Ishikawa (cell line): ENCODE results near the gene PGAP6.

Experiments used
- CEBPB ChIP-seq: IDR thresholded peaks from 2 replicates; pipeline ENCODE4 v1.6.1; 2012
- EP300 ChIP-seq: IDR thresholded peaks from 2 replicates; pipeline ENCODE4 v1.6.1; 2012; ENCODE audit warnings: borderline replicate concordance
- FOXM1 ChIP-seq: IDR thresholded peaks from 2 replicates; pipeline ENCODE4 v1.6.1; 2012; ENCODE audit warnings: low read depth, borderline replicate concordance
- MAX ChIP-seq: IDR thresholded peaks from 2 replicates; pipeline ENCODE4 v1.6.1; 2012
- TAF1 ChIP-seq: IDR thresholded peaks from 2 replicates; pipeline ENCODE4 v1.6.1; 2012; ENCODE audit warnings: low read depth, mild to moderate bottlenecking
- TEAD4 ChIP-seq: IDR thresholded peaks from 2 replicates; pipeline ENCODE4 v1.6.1; 2012
- YY1 ChIP-seq: IDR thresholded peaks from 2 replicates; pipeline ENCODE4 v1.6.1; 2012; ENCODE audit warnings: low read depth
- TF ChIP-seq, protein P1 (sequence below): IDR thresholded peaks from 2 replicates; pipeline ENCODE4 v1.6.1; 2012; ENCODE audit warnings: low read depth, mild to moderate bottlenecking

DNA sequence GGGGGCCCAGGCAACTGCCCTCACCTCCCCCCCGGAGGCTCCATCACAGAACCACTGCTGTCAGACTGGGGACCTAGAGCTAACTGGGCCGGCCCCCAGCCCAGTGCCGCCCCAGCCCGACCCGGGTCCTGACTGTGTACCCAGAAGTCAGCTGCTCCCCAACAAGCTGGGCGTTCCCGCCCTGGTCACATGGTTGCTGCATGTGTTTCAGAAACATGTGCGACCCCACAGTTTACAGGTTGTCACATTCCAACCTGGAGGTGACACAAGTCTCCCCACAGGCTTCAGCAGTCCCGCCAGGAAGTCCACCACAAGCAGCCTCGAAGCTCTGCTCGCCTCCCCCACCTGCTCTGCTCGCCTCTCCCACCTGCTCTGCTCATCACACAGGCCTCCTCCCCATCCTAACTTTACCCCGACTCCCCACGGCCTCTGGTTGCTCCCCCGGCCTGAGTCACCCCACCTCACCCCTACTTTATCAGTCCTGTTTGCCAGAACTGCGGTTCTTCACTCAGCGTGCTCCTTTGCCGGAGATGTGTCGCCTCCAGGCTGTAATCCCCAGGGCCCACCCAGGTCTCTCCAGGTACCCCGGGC, 12.4 kb downstream of the PGAP6 start:
- TF ChIP-seq MAX: no peak
- no peak for TF ChIP-seq FOXM1
- TF ChIP-seq EP300: no peak
- TF ChIP-seq YY1: no peak
- TF ChIP-seq TEAD4: no peak
- no peak for TF ChIP-seq TAF1
- TF ChIP-seq CEBPB: no peak
- TF ChIP-seq, protein P1, sequence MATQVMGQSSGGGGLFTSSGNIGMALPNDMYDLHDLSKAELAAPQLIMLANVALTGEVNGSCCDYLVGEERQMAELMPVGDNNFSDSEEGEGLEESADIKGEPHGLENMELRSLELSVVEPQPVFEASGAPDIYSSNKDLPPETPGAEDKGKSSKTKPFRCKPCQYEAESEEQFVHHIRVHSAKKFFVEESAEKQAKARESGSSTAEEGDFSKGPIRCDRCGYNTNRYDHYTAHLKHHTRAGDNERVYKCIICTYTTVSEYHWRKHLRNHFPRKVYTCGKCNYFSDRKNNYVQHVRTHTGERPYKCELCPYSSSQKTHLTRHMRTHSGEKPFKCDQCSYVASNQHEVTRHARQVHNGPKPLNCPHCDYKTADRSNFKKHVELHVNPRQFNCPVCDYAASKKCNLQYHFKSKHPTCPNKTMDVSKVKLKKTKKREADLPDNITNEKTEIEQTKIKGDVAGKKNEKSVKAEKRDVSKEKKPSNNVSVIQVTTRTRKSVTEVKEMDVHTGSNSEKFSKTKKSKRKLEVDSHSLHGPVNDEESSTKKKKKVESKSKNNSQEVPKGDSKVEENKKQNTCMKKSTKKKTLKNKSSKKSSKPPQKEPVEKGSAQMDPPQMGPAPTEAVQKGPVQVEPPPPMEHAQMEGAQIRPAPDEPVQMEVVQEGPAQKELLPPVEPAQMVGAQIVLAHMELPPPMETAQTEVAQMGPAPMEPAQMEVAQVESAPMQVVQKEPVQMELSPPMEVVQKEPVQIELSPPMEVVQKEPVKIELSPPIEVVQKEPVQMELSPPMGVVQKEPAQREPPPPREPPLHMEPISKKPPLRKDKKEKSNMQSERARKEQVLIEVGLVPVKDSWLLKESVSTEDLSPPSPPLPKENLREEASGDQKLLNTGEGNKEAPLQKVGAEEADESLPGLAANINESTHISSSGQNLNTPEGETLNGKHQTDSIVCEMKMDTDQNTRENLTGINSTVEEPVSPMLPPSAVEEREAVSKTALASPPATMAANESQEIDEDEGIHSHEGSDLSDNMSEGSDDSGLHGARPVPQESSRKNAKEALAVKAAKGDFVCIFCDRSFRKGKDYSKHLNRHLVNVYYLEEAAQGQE: no peak
